ENCODE measurements around the gene CREB5. TPM values are rescaled to one million over a fixed set of nuclear protein-coding genes. Genes with fewer than 3 reads are reported as not detected.

The CREB5 gene
- polyA plus RNA-seq, 1 donor from 2014 or later: 3.7 TPM

DNA sequence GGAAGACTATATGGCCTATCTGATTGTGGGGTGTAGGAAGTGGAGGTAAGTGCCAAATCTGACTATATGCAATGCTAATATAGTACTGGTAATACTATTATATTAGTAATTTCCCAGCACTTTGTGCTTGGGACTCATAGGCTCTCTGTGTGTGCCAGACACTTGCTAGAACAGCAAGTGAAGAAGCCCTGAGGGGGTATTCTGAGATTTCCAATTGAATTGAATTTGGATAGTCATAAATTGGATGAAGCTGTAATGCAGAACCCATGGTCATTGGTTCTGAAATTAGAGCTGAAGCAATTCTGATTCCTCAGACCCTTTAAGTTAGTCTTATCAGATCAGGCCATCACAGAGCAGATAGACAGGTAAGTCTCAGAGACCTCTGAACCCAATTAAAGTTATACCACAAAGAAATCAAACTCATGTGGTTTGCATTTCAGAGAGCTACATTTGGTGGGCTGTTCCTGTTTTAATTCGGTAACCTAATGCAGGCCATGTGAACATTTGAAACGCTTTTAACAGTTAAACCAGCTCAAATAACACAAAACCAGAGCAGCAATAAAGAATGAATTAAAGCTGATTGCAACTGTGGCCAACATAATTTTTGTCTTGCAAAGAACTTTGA, 179.5 kb downstream of the CREB5 start:
- Histone ChIP-seq H3K27ac (ENCODE audit: low read length) (no peak overlapping the region), H3K9me2 (ENCODE audit: insufficient read depth, low read length) (no peaks in the 10 kb centered on the region), H3K4me3 (ENCODE audit: low read length) (no peak overlapping the region), H3K9ac (ENCODE audit: low read length) (no peak overlapping the region), H3K4me2 (ENCODE audit: low read length) (no peak overlapping the region), H3K79me2 (replicated peaks; ENCODE audit: insufficient read depth, low read length) (no peaks in the 10 kb centered on the region), H3F3A (ENCODE audit: insufficient read depth, low read length, poor library complexity, severe bottlenecking) (no peaks in the 10 kb centered on the region), H3K9me3 (ENCODE audit: low read length) (no peaks in the 10 kb centered on the region), H4K20me1 (ENCODE audit: insufficient read depth) (no peaks in the 10 kb centered on the region), H3K27me3 (ENCODE audit: insufficient read depth, low read depth, low read length) (no peaks in the 10 kb centered on the region), H2AFZ (ENCODE audit: low read depth, low read length) (no peak overlapping the region), H3K36me3 (ENCODE audit: insufficient read depth, low read length) (no peaks in the 10 kb centered on the region)
- TF ChIP-seq MXI1 (conservative IDR thresholded peaks at IDR 0.05; ENCODE audit: poor library complexity, severe bottlenecking) (no peak), TAF1 (IDR thresholded peaks at IDR 0.05; ENCODE audit: low read depth) (no peak), POLR2AphosphoS5 (IDR thresholded peaks at IDR 0.05) (no peak), SMC3 (conservative IDR thresholded peaks at IDR 0.05; ENCODE audit: poor library complexity) (no peak), RAD21 (conservative IDR thresholded peaks at IDR 0.05) (no peak), EZH2 (IDR thresholded peaks at IDR 0.05; ENCODE audit: borderline replicate concordance, insufficient read depth, low read length, poor library complexity, severe bottlenecking) (no peak), EP300 (conservative IDR thresholded peaks at IDR 0.05; ENCODE audit: poor library complexity, severe bottlenecking) (no peak)
- TF ChIP-seq, protein P1, sequence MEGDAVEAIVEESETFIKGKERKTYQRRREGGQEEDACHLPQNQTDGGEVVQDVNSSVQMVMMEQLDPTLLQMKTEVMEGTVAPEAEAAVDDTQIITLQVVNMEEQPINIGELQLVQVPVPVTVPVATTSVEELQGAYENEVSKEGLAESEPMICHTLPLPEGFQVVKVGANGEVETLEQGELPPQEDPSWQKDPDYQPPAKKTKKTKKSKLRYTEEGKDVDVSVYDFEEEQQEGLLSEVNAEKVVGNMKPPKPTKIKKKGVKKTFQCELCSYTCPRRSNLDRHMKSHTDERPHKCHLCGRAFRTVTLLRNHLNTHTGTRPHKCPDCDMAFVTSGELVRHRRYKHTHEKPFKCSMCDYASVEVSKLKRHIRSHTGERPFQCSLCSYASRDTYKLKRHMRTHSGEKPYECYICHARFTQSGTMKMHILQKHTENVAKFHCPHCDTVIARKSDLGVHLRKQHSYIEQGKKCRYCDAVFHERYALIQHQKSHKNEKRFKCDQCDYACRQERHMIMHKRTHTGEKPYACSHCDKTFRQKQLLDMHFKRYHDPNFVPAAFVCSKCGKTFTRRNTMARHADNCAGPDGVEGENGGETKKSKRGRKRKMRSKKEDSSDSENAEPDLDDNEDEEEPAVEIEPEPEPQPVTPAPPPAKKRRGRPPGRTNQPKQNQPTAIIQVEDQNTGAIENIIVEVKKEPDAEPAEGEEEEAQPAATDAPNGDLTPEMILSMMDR (IDR thresholded peaks at IDR 0.05; ENCODE audit: poor library complexity, severe bottlenecking): no peak
- TF ChIP-seq, protein P2, sequence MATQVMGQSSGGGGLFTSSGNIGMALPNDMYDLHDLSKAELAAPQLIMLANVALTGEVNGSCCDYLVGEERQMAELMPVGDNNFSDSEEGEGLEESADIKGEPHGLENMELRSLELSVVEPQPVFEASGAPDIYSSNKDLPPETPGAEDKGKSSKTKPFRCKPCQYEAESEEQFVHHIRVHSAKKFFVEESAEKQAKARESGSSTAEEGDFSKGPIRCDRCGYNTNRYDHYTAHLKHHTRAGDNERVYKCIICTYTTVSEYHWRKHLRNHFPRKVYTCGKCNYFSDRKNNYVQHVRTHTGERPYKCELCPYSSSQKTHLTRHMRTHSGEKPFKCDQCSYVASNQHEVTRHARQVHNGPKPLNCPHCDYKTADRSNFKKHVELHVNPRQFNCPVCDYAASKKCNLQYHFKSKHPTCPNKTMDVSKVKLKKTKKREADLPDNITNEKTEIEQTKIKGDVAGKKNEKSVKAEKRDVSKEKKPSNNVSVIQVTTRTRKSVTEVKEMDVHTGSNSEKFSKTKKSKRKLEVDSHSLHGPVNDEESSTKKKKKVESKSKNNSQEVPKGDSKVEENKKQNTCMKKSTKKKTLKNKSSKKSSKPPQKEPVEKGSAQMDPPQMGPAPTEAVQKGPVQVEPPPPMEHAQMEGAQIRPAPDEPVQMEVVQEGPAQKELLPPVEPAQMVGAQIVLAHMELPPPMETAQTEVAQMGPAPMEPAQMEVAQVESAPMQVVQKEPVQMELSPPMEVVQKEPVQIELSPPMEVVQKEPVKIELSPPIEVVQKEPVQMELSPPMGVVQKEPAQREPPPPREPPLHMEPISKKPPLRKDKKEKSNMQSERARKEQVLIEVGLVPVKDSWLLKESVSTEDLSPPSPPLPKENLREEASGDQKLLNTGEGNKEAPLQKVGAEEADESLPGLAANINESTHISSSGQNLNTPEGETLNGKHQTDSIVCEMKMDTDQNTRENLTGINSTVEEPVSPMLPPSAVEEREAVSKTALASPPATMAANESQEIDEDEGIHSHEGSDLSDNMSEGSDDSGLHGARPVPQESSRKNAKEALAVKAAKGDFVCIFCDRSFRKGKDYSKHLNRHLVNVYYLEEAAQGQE (IDR thresholded peaks at IDR 0.05; ENCODE audit: borderline replicate concordance): no peak

DNA sequence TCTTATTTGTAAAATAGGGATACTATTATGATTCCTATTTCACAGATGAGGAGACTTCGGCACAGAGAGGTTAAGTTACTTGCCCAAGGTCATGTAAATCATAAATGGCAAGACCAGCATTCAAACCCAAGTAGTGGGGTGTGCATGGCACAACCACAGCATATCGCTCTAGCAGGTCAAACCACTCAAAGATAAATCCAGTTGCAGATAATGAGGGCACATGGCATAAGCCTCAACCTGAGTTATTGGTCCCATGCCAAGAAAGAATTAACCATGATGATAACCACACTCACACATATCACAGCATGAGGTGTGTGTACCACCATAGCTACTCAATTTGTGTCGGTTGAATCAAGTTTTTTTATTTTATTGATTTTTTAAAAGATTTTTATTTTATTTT, 180.5 kb downstream of the CREB5 start:
- Histone ChIP-seq H3F3A (ENCODE audit: insufficient read depth, low read length, poor library complexity, severe bottlenecking) (no peaks in the 10 kb centered on the region), H3K9me3 (ENCODE audit: low read length) (no peaks in the 10 kb centered on the region), H3K27me3 (ENCODE audit: insufficient read depth, low read depth, low read length) (no peaks in the 10 kb centered on the region), H3K9ac (ENCODE audit: low read length) (no peak overlapping the region), H3K36me3 (ENCODE audit: insufficient read depth, low read length) (no peaks in the 10 kb centered on the region), H3K27ac (ENCODE audit: low read length) (no peak overlapping the region), H3K79me2 (replicated peaks; ENCODE audit: insufficient read depth, low read length) (no peaks in the 10 kb centered on the region), H3K4me2 (ENCODE audit: low read length) (no peak overlapping the region), H3K4me3 (ENCODE audit: low read length) (no peak overlapping the region), H4K20me1 (ENCODE audit: insufficient read depth) (no peaks in the 10 kb centered on the region), H3K9me2 (ENCODE audit: insufficient read depth, low read length) (no peaks in the 10 kb centered on the region), H2AFZ (ENCODE audit: low read depth, low read length) (no peak overlapping the region)
- TF ChIP-seq EZH2 (IDR thresholded peaks at IDR 0.05; ENCODE audit: borderline replicate concordance, insufficient read depth, low read length, poor library complexity, severe bottlenecking): no peak
